ENCODE measurements around the gene DNASE1.

DNASE1 gene

DNA sequence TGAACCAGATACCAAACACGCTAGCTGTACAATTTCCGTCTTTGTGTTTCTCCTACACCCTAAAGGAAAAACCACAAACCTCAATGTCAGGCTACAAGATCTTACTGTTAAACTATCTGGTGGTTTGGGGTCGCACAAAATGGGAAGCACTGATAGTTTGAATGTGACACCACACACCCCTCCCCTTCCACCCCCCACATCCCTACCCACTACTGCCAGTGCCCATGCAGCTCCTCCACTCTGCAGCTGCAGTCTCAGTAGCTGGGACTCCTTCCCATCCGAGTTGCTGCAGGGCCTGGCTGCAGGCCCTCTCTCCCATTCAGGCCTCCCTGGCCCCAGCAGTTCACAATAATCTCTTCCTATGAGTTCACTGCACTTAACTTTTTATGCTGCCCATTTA, 44.5 kb downstream of the DNASE1 start:
- H3K27ac ChIP-seq: no peak overlapping the region
- H3K27me3 ChIP-seq: no peaks in the 10 kb centered on the region
- H3K9me3 ChIP-seq: no peaks in the 10 kb centered on the region
- H3K4me3 ChIP-seq (ENCODE audit: low read depth in 1 of 2, low read length in 1 of 2): no peak overlapping the region
- TF ChIP-seq, protein P1, sequence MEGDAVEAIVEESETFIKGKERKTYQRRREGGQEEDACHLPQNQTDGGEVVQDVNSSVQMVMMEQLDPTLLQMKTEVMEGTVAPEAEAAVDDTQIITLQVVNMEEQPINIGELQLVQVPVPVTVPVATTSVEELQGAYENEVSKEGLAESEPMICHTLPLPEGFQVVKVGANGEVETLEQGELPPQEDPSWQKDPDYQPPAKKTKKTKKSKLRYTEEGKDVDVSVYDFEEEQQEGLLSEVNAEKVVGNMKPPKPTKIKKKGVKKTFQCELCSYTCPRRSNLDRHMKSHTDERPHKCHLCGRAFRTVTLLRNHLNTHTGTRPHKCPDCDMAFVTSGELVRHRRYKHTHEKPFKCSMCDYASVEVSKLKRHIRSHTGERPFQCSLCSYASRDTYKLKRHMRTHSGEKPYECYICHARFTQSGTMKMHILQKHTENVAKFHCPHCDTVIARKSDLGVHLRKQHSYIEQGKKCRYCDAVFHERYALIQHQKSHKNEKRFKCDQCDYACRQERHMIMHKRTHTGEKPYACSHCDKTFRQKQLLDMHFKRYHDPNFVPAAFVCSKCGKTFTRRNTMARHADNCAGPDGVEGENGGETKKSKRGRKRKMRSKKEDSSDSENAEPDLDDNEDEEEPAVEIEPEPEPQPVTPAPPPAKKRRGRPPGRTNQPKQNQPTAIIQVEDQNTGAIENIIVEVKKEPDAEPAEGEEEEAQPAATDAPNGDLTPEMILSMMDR (IDR thresholded peaks at IDR 0.05): no peak
- no peaks in the 10 kb centered on the region for H3K4me1 ChIP-seq (ENCODE audit: control insufficient read depth in 1 of 2, insufficient read depth in 1 of 2, low read depth in 1 of 2, low read length in 1 of 2)
- no peaks in the 10 kb centered on the region for H3K36me3 ChIP-seq

DNA sequence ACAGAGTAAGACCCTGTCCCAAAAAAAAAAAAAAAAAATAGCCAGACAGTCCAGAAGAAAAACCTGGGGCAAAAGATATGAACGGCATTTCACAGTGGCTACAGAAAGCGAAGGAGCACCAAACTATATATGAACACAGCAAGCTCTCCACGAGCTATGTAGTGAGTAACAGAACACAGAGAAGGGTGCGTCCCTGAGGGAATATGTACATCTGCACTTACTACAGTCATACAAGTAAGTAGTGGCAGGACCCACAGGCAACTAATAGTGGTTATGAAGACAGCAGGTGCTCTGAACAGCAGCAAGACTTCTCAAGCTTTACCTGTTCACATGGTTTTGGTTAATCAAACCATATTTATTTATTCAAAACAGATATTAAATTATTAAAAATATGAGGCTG, 47.0 kb downstream of the DNASE1 start:
- no peaks in the 10 kb centered on the region for H3K27me3 ChIP-seq
- no peak overlapping the region for H3K4me3 ChIP-seq (ENCODE audit: low read depth in 1 of 2, low read length in 1 of 2)
- H3K9me3 ChIP-seq: no peaks in the 10 kb centered on the region
- TF ChIP-seq, protein P1 (IDR thresholded peaks at IDR 0.05): no peak
- no peaks in the 10 kb centered on the region for H3K4me1 ChIP-seq (ENCODE audit: control insufficient read depth in 1 of 2, insufficient read depth in 1 of 2, low read depth in 1 of 2, low read length in 1 of 2)
- H3K36me3 ChIP-seq: no peaks in the 10 kb centered on the region
- H3K27ac ChIP-seq: no peak overlapping the region

DNA sequence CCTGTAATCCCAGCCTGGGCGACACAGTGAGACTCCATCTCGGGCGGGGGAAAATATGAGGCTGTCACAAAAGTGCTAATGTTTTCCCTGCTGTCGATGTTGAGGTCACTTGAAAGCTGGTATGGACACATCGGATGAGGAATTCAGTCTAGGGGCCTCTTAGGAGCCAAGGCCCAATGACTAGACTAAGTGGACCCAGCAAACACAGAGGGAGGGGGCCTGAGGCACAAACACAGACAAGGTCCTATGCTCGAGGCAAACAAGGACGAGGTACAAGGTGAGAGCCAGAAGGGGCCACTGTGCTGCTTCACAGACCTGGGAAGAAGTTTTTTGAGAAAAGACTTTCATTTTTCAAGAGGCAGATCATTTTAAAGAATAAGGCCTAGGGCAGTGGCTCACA, 47.6 kb downstream of the DNASE1 start:
- H3K27me3 ChIP-seq: no peaks in the 10 kb centered on the region
- no peak overlapping the region for H3K27ac ChIP-seq
- no peaks in the 10 kb centered on the region for H3K9me3 ChIP-seq
- no peaks in the 10 kb centered on the region for H3K4me1 ChIP-seq (ENCODE audit: control insufficient read depth in 1 of 2, insufficient read depth in 1 of 2, low read depth in 1 of 2, low read length in 1 of 2)
- TF ChIP-seq, protein P1 (IDR thresholded peaks at IDR 0.05): no peak
- H3K4me3 ChIP-seq (ENCODE audit: low read depth in 1 of 2, low read length in 1 of 2): no peak overlapping the region
- H3K36me3 ChIP-seq: no peaks in the 10 kb centered on the region

DNA sequence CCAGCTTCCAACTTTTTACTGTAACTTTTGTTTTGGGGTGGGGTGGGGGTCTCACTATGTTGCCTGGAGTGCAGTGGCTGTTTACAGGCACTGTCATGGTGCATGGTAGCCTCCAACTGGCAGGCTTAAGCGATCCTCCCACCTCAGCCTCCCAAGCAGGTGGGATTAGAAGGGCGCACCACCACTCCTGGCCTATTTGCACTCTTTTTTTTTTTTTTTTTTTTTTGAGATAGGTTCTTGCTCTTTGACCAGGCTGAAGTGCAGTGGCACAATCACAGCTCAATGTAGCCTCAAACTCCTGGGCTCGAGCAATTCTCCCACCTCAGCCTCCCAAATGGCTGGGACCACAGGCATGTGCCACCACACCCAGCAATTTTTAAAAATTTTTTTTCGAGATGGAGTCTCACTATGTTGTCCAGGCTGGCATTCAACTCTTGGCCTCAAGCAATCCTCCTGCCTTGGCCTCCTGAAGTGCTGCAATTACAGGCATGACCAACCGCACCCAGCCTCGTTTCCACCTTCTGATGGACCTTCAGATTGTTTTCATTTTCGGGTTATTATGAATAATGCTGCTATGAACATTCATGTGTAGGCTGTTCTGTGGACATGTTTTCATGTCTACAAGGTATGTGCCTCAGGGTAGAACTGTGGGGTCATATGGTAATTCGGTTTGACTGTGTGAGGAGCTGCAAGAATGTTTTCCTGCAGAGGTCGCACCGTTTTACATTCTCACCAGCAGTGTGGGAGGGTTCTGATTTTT, 51.9 kb downstream of the DNASE1 start:
- Histone ChIP-seq H3K4me1 (ENCODE audit: control insufficient read depth in 1 of 2, insufficient read depth in 1 of 2, low read depth in 1 of 2, low read length in 1 of 2) (no peaks in the 10 kb centered on the region), H3K27ac (no peak overlapping the region)
- TF ChIP-seq, protein P1 (IDR thresholded peaks at IDR 0.05): no peak

More for the DNA sequence above, 51.9 kb downstream of the DNASE1 start:
- Histone ChIP-seq H3K36me3 (no peaks in the 10 kb centered on the region), H3K9me3 (no peaks in the 10 kb centered on the region), H3K4me3 (ENCODE audit: low read depth in 1 of 2, low read length in 1 of 2) (no peak overlapping the region), H3K27me3 (no peaks in the 10 kb centered on the region)

Measured in neutrophil (primary cell).